HEK293T (cell line): ENCODE measurements around the gene CCDC187.

ENCODE experiments used
- BHLHE40 ChIP-seq: fragments of 450-650 bp; IDR thresholded peaks from 2 replicates; pipeline ENCODE4 v1.6.1; 2016; ENCODE audit warnings: mild to moderate bottlenecking, moderate library complexity, borderline replicate concordance
- FOXA1 ChIP-seq: fragments of 450-650 bp; IDR thresholded peaks from 2 replicates; pipeline ENCODE4 v1.6.1; 2016; ENCODE audit warnings: mild to moderate bottlenecking
- FOXK2 ChIP-seq: fragments of 450-650 bp; IDR thresholded peaks from 2 replicates; pipeline ENCODE4 v1.6.1; 2016; ENCODE audit warnings: mild to moderate bottlenecking
- FOXM1 ChIP-seq: fragments of 450-650 bp; IDR thresholded peaks from 2 replicates; pipeline ENCODE4 v1.6.1; 2017; ENCODE audit warnings: mild to moderate bottlenecking, borderline replicate concordance
- HDGF ChIP-seq: fragments of 450-650 bp; IDR thresholded peaks from 2 replicates; pipeline ENCODE4 v1.6.1; 2017; ENCODE audit warnings: antibody characterized with exemption, borderline replicate concordance
- L3MBTL2 ChIP-seq: fragments of 450-650 bp; conservative IDR thresholded peaks from 2 replicates; pipeline ENCODE4 v1.6.1; 2016; ENCODE audit warnings: mild to moderate bottlenecking
- LEF1 ChIP-seq: fragments of 450-650 bp; IDR thresholded peaks from 2 replicates; pipeline ENCODE4 v1.6.1; 2017; ENCODE audit warnings: mild to moderate bottlenecking, borderline replicate concordance
- NFRKB ChIP-seq: fragments of 450-650 bp; IDR thresholded peaks from 2 replicates; pipeline ENCODE4 v1.6.1; 2016; ENCODE audit warnings: mild to moderate bottlenecking, moderate library complexity
- TARDBP ChIP-seq: fragments of 450-650 bp; IDR thresholded peaks from 2 replicates; pipeline ENCODE4 v1.6.1; 2016
- ZNF384 ChIP-seq: fragments of 450-650 bp; IDR thresholded peaks from 2 replicates; pipeline ENCODE4 v1.6.1; 2016
- TF ChIP-seq, protein P1 (sequence below): fragments of 450-650 bp; IDR thresholded peaks from 2 replicates; pipeline ENCODE4 v1.6.1; 2016

DNA sequence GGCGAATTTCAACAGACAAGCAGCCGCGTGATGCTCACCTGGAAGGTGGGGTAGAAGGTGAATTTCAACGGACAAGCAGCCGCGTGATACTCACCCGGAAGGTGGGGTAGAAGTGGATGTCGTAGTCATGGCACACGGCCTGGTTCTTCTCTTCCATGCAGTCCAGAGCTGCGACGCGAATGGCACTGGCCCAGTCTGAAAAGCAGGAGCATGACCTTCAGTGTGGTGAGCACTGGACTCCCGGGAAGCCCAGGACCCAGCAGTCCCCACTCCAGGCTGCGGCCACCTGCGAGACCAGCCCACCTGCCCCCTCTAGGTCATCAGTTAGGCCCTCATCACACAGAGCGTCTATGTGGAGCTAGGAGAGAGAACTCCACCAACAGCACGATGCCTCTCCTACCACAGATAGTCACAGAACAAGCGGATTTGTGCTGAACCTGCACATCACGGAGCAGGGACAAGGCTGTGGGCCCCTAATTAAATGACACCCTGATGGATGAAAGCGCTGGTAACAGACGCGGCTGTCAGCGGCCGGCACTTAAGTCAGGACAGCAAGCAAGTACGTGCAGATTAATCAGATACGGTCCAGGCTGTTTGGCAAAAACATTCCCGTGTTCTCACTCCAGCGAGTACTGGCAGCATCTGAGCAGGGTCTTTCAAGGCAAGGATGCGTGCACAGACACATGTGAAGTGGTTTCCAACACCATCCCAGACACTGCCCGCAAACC is 77.0 kb downstream of the CCDC187 start:
- TF ChIP-seq HDGF (no peak), TARDBP (no peak), L3MBTL2 (no peak), NFRKB (no peak), FOXM1 (no peak), FOXA1 (no peak), FOXK2 (no peak), BHLHE40 (no peak), ZNF384 (no peak), LEF1 (no peak)
- TF ChIP-seq, protein P1, sequence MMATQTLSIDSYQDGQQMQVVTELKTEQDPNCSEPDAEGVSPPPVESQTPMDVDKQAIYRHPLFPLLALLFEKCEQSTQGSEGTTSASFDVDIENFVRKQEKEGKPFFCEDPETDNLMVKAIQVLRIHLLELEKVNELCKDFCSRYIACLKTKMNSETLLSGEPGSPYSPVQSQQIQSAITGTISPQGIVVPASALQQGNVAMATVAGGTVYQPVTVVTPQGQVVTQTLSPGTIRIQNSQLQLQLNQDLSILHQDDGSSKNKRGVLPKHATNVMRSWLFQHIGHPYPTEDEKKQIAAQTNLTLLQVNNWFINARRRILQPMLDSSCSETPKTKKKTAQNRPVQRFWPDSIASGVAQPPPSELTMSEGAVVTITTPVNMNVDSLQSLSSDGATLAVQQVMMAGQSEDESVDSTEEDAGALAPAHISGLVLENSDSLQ, result no peak
